Measurements from ENCODE around the gene TP53AIP1. TPM values are rescaled to one million over a fixed set of nuclear protein-coding genes. Genes with fewer than 3 reads are reported as not detected.
"Not testable (repeated sequence)": the region's sequence is repeated elsewhere in the genome, so short reads cannot be mapped to it uniquely, and the experiment has no call there.

Gene TP53AIP1
- polyA plus RNA-seq, 1 donor = 0.31 TPM

DNA sequence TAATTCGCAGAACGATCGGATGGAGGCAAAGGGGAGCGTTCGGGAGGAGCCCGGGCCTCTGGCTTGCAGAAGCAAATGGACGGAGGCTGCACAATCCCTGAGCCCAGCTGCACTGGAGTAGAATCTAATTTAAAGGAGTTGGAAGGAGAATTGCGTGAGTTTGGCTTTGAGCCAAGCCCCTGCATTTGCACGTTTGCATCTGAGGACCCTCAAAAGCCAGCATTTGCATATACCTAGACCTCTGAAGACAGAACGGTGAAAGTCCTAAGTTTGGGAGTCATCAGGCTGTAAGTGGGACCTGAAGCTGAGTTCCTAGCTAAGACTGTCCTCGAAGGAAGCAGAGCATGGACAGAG lies 15.6 kb downstream of the TP53AIP1 start:
- H3K27ac ChIP-seq (ENCODE audit: low read length) = no peak overlapping the region
- no peaks in the 10 kb centered on the region for H3K4me1 ChIP-seq (ENCODE audit: control insufficient read depth, insufficient read depth, low read length)
- WGBS (ENCODE audit: insufficient coverage, low lambda C conversion rate) = no CpG with 5 or more reads among the region's 11 CpGs
- no peak for DNase-seq
- no peaks in the 10 kb centered on the region for H3K9me3 ChIP-seq (ENCODE audit: control insufficient read depth, low read depth, low read length)
- H3K4me3 ChIP-seq (ENCODE audit: low read length) = no peak overlapping the region
- no peaks in the 10 kb centered on the region for H3K36me3 ChIP-seq (ENCODE audit: control insufficient read depth, insufficient read depth, low read length)
- H3K27me3 ChIP-seq (ENCODE audit: control insufficient read depth, insufficient read depth, low read length) = peaks cover 15% of the 10 kb centered on the region

DNA sequence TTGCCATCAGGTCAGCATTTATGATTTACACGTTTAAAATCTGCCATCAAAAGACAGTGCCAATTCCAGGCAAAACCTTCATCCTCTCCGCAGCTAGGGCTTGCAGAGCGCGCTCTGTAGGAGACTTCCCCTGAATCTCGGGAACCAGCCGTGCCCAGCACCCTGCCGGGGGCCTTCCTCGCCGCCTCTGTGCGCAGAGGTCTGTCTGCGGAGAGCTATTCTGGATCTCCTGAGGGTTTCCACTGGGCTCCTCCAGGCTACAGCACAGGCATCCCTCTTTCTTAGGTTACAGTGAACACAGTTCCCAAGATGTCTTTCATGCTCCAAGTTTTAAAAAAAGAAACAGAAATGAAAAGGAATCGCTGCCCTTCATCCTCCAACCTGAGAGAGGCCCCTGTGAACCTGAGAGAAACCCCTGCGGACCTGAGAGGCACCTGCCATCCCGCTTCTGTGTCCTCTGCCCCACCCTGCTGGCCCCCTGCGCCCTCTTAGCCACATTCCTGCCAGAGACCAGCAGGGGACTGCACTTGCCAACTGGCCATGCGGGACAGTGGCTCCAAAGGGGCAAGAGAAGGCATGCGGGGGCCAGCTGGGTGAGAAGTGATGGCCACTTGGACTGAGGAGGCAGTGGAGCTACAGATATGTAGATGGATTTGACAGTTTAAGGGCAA lies 16.1 kb downstream of the TP53AIP1 start:
- Histone ChIP-seq H3K4me3 (ENCODE audit: low read length) (no peak overlapping the region), H3K36me3 (ENCODE audit: control insufficient read depth, insufficient read depth, low read length) (no peaks in the 10 kb centered on the region), H3K27ac (ENCODE audit: low read length) (no peak overlapping the region), H3K9me3 (ENCODE audit: control insufficient read depth, low read depth, low read length) (no peaks in the 10 kb centered on the region), H3K27me3 (ENCODE audit: control insufficient read depth, insufficient read depth, low read length) (peaks cover 15% of the 10 kb centered on the region), H3K4me1 (ENCODE audit: control insufficient read depth, insufficient read depth, low read length) (no peaks in the 10 kb centered on the region)
- no CpG with 5 or more reads among the region's 17 CpGs for WGBS (ENCODE audit: insufficient coverage, low lambda C conversion rate)
- DNase-seq = no peak

DNA sequence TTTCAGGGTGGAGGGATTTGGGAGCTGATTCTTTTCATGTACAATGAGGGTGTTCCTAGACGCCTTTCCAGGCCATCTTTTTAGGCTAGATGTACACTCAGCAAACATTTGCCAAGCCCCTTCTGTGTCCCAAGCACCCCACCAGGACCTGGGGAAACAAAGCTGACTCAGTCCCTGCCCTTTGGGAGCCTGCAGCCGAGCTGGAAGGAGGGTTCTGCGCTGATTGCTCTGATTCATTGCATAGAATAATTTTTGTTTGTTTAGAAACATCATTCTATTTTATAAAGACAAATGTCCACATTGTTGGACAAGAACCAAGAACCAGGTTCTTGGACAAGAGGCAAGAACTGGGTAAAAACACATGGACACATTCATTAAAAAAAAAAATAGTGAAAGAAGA lies 16.7 kb downstream of the TP53AIP1 start:
- Histone ChIP-seq H3K9me3 (ENCODE audit: control insufficient read depth, low read depth, low read length) (no peaks in the 10 kb centered on the region), H3K27ac (ENCODE audit: low read length) (no peak overlapping the region), H3K4me1 (ENCODE audit: control insufficient read depth, insufficient read depth, low read length) (no peaks in the 10 kb centered on the region), H3K36me3 (ENCODE audit: control insufficient read depth, insufficient read depth, low read length) (no peaks in the 10 kb centered on the region), H3K4me3 (ENCODE audit: low read length) (no peak overlapping the region), H3K27me3 (ENCODE audit: control insufficient read depth, insufficient read depth, low read length) (peaks cover 15% of the 10 kb centered on the region)
- WGBS (ENCODE audit: insufficient coverage, low lambda C conversion rate) = no CpG with 5 or more reads among the region's 3 CpGs
- DNase-seq = no peak

DNA sequence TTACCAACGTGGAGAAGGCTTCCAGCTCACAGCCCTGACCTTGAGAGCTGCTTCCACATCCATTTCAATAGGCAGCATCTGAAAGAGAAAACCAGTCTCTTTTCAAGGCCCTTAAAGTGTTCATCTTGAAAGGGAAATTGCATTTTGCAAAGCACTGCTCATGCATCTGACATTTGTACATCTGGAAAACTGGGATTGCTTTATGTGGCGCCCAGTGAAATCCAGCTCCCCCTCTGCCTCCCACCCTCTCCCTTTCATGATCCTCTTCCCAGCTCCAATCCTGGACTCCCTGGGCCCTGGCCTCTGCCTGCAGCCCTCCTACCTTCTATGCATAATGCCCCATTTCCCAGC lies 17.4 kb downstream of the TP53AIP1 start:
- no peaks in the 10 kb centered on the region for H3K9me3 ChIP-seq (ENCODE audit: control insufficient read depth, low read depth, low read length)
- H3K4me1 ChIP-seq (ENCODE audit: control insufficient read depth, insufficient read depth, low read length) = no peaks in the 10 kb centered on the region
- no peaks in the 10 kb centered on the region for H3K36me3 ChIP-seq (ENCODE audit: control insufficient read depth, insufficient read depth, low read length)
- no peak for DNase-seq
- H3K27me3 ChIP-seq (ENCODE audit: control insufficient read depth, insufficient read depth, low read length) = peaks cover 15% of the 10 kb centered on the region
- no CpG with 5 or more reads among the region's 2 CpGs for WGBS (ENCODE audit: insufficient coverage, low lambda C conversion rate)
- H3K4me3 ChIP-seq (ENCODE audit: low read length) = no peak overlapping the region
- no peak overlapping the region for H3K27ac ChIP-seq (ENCODE audit: low read length)

DNA sequence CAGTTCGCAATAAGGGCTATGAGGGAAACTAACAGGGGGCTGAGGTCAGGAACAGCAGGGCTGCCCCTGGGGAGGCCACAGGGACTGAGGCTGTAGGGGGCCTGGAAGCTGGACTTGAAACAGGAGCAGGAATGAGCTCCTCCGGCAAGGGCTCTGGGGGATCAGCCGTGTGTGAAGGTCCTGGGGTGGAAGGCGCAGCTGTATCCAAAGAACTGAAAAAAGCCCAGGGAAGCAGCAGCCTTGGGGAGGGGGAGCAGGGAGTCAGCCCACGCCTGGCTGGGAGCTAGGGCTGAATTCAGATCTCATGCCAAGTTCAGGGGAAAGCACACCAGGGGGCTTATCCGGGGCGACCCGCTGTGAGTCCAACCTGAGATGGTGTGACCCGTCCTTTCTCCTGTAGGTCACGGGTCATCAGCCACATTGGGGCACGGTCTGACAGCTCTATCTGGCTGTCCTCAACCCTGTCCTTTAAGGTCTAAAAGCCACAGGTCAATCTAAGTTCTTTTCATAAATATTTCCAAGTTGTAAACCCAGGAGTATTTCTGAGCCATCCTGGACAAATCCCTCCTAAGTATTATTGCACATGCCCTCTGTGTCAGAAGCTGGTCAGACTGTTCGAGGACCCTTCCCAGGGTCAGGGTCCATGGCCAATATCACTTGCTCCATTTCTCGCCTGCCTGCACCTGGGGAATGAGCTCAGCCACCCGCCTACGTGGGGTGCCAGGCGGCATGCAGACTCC lies 18.0 kb downstream of the TP53AIP1 start:
- no peak for DNase-seq
- 86% methylated on average over 1 of the region's 16 CpGs for WGBS (ENCODE audit: insufficient coverage, low lambda C conversion rate)
- H3K9me3 ChIP-seq (ENCODE audit: control insufficient read depth, low read depth, low read length) = no peaks in the 10 kb centered on the region
- H3K27ac ChIP-seq (ENCODE audit: low read length) = no peak overlapping the region
- H3K4me1 ChIP-seq (ENCODE audit: control insufficient read depth, insufficient read depth, low read length) = no peaks in the 10 kb centered on the region
- no peak overlapping the region for H3K4me3 ChIP-seq (ENCODE audit: low read length)
- H3K27me3 ChIP-seq (ENCODE audit: control insufficient read depth, insufficient read depth, low read length) = peaks cover 15% of the 10 kb centered on the region
- no peaks in the 10 kb centered on the region for H3K36me3 ChIP-seq (ENCODE audit: control insufficient read depth, insufficient read depth, low read length)

DNA sequence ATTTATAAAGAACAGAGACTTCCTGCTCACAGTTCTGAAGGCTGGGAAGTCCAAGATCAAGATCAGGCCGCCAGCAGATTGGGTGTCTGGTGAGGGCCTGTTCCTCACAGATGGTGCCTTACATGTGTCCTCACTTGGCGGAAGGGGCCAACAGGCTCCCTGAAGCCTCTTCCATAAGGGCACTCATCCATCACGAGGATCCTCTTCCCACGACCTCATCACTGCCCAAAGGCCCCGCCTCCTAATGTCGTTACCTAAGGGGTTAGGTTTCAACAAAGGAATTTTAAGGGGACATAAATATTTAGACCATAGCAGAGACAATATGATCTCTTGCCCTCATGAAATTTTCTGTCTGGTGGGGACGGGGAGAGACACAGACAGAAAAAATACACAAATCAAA lies 18.6 kb downstream of the TP53AIP1 start:
- 94% methylated on average over 2 of the region's 7 CpGs for WGBS (ENCODE audit: insufficient coverage, low lambda C conversion rate)
- Histone ChIP-seq H3K4me3 (ENCODE audit: low read length) (no peak overlapping the region), H3K9me3 (ENCODE audit: control insufficient read depth, low read depth, low read length) (no peaks in the 10 kb centered on the region), H3K4me1 (ENCODE audit: control insufficient read depth, insufficient read depth, low read length) (no peaks in the 10 kb centered on the region), H3K36me3 (ENCODE audit: control insufficient read depth, insufficient read depth, low read length) (no peaks in the 10 kb centered on the region), H3K27ac (ENCODE audit: low read length) (no peak overlapping the region), H3K27me3 (ENCODE audit: control insufficient read depth, insufficient read depth, low read length) (peaks cover 13% of the 10 kb centered on the region)
- no peak for DNase-seq

DNA sequence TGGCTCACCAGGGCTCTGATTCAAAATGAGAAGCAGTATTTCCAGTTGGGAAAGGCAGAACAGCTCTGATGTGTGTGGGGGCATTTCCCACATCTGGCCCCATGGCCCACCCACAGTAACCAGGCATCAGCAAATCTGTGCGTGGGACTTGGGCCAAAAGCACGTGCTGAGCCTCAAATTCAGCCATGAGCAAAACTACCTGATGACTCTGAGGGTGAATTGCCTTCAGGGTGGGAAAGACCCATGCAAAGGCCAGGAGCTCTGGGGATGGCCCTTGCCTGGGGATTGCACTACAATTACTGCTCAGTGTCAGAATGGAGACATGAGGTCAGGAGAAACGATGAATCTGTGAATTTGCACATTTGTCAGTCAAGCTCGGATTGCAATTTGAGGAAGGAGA lies 20.9 kb downstream of the TP53AIP1 start:
- no peak overlapping the region for H3K4me3 ChIP-seq (ENCODE audit: low read length)
- no CpG with 5 or more reads among the region's 4 CpGs for WGBS (ENCODE audit: insufficient coverage, low lambda C conversion rate)
- DNase-seq = no peak
- H3K9me3 ChIP-seq (ENCODE audit: control insufficient read depth, low read depth, low read length) = no peaks in the 10 kb centered on the region
- H3K27me3 ChIP-seq (ENCODE audit: control insufficient read depth, insufficient read depth, low read length) = peaks cover 3% of the 10 kb centered on the region
- H3K27ac ChIP-seq (ENCODE audit: low read length) = no peak overlapping the region
- H3K4me1 ChIP-seq (ENCODE audit: control insufficient read depth, insufficient read depth, low read length) = no peaks in the 10 kb centered on the region
- no peaks in the 10 kb centered on the region for H3K36me3 ChIP-seq (ENCODE audit: control insufficient read depth, insufficient read depth, low read length)

DNA sequence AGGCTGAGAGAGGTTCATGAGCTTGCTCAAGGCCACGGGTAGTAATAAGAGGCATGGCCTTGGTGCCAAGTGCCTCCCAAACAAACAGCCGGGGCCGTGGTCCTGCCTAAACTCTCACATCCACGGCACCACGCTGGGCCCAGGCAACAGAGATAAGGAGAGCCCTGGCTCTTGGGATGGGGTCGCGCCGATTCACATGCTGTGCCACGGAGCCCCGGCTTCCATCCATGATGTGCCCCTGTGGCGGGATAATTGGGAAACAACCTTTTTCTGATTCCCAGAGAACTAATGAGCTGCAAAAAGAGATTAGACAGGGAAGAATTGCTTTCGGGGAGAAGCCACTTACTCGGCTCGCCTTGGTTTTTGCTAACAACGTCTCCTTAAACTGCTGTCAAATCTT lies 22.0 kb downstream of the TP53AIP1 start:
- peaks cover 3% of the 10 kb centered on the region for H3K27me3 ChIP-seq (ENCODE audit: control insufficient read depth, insufficient read depth, low read length)
- H3K4me3 ChIP-seq (ENCODE audit: low read length) = no peak overlapping the region
- no peaks in the 10 kb centered on the region for H3K4me1 ChIP-seq (ENCODE audit: control insufficient read depth, insufficient read depth, low read length)
- no CpG with 5 or more reads among the region's 15 CpGs for WGBS (ENCODE audit: insufficient coverage, low lambda C conversion rate)
- no peaks in the 10 kb centered on the region for H3K36me3 ChIP-seq (ENCODE audit: control insufficient read depth, insufficient read depth, low read length)
- no peak overlapping the region for H3K27ac ChIP-seq (ENCODE audit: low read length)
- no peaks in the 10 kb centered on the region for H3K9me3 ChIP-seq (ENCODE audit: control insufficient read depth, low read depth, low read length)
- no peak for DNase-seq

DNA sequence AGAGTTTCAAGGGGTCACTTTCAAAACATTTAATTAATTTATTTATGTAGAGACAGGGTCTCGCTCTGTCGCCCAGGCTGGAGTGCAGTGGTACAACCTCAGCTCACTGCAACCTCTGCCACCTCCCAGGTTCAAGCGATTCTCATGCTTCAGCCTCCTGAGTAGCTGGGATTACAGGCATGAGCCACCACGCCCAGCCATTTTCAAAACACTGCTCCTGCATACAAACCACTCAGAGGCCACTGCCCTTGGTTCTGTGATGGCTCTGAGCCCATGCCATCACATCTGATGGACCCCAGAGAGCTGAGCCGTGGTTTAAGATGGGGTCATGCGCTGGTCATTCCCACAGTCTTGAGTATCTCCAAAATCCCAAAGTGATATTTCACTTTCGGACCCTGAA lies 23.0 kb downstream of the TP53AIP1 start:
- H3K4me1 ChIP-seq (ENCODE audit: control insufficient read depth, insufficient read depth, low read length); H3K27me3 ChIP-seq (ENCODE audit: control insufficient read depth, insufficient read depth, low read length); H3K9me3 ChIP-seq (ENCODE audit: control insufficient read depth, low read depth, low read length); H3K36me3 ChIP-seq (ENCODE audit: control insufficient read depth, insufficient read depth, low read length); DNase-seq; H3K27ac ChIP-seq (ENCODE audit: low read length); H3K4me3 ChIP-seq (ENCODE audit: low read length): not testable (repeated sequence)
- WGBS (ENCODE audit: insufficient coverage, low lambda C conversion rate) = no CpG with 5 or more reads among the region's 7 CpGs

DNA sequence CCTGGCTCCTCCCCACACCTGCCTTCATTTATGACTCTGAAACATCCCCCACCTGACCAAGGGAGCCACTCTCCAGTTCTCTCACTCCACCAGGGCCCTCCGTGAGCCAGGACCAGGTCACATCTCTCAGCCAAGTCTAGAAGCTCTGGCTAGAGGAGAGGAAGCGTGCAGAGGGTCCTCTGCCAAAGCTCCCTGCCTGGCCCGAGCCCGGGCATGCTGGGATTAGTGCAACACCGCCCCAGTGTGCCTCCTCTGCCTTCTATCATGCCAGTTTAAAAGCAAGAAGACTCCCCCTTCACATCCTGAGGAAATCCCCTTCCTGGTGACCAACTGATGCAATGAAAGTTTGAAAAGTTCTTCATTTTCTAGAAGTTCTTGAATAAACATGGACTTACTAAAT lies 23.5 kb downstream of the TP53AIP1 start:
- H3K36me3 ChIP-seq (ENCODE audit: control insufficient read depth, insufficient read depth, low read length) = no peaks in the 10 kb centered on the region
- H3K27me3 ChIP-seq (ENCODE audit: control insufficient read depth, insufficient read depth, low read length) = peaks cover 3% of the 10 kb centered on the region
- no peak overlapping the region for H3K27ac ChIP-seq (ENCODE audit: low read length)
- DNase-seq = no peak
- no peak overlapping the region for H3K4me3 ChIP-seq (ENCODE audit: low read length)
- H3K4me1 ChIP-seq (ENCODE audit: control insufficient read depth, insufficient read depth, low read length) = no peaks in the 10 kb centered on the region
- no CpG with 5 or more reads among the region's 5 CpGs for WGBS (ENCODE audit: insufficient coverage, low lambda C conversion rate)
- H3K9me3 ChIP-seq (ENCODE audit: control insufficient read depth, low read depth, low read length) = no peaks in the 10 kb centered on the region

DNA sequence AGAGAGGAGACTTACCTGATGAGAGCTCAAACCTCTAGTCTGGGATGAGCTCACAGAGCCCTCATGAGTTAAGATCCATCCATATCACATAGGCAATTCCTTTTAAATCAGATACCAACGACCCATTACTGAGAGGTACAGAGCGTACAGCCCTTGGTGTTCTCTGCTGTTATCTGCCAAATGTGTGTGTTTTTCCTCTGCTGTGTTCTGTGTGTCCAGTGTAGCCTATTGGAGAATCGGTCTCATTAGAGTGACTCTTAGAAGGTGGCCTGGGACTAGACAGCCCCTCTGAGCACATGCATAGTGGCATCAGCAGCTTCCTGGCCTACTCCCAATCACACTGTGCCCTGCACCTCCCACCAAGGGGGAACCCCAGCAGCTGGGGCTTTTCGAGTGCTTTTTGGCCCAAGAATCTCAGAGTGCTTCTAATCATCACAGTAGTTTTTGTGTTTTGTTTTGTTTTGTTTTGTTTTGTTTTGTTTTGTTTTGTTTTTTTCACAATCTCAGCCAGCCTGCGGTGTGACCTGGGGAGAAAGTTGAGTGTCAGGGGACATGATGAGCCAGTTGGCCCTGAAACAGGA lies 25.4 kb downstream of the TP53AIP1 start:
- Histone ChIP-seq H3K36me3 (ENCODE audit: control insufficient read depth, insufficient read depth, low read length) (no peaks in the 10 kb centered on the region), H3K27ac (ENCODE audit: low read length) (no peak overlapping the region), H3K4me3 (ENCODE audit: low read length) (no peak overlapping the region), H3K9me3 (ENCODE audit: control insufficient read depth, low read depth, low read length) (no peaks in the 10 kb centered on the region), H3K4me1 (ENCODE audit: control insufficient read depth, insufficient read depth, low read length) (no peaks in the 10 kb centered on the region), H3K27me3 (ENCODE audit: control insufficient read depth, insufficient read depth, low read length) (peaks cover 8% of the 10 kb centered on the region)
- DNase-seq = no peak
- WGBS (ENCODE audit: insufficient coverage, low lambda C conversion rate) = no CpG with 5 or more reads among the region's 5 CpGs

Data from large intestine (tissue), 3 donors.